ENCODE measurements around the gene COMT. TPM values are rescaled to one million over a fixed set of nuclear protein-coding genes. Genes with fewer than 3 reads are reported as not detected.

COMT gene
- total RNA-seq, 2 experiments from 2014 or later = 11.3 to 11.4 TPM

DNA sequence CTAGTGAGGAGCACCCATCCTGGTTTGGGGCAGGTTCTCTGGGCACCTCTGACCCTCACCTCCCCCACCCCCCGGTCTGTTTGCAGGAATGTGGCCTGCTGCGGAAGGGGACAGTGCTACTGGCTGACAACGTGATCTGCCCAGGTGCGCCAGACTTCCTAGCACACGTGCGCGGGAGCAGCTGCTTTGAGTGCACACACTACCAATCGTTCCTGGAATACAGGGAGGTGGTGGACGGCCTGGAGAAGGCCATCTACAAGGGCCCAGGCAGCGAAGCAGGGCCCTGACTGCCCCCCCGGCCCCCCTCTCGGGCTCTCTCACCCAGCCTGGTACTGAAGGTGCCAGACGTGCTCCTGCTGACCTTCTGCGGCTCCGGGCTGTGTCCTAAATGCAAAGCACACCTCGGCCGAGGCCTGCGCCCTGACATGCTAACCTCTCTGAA lies 26.9 kb downstream of the COMT start:
- no peak for ATAC-seq (ENCODE audit: poor library complexity)
- H3K4me1 ChIP-seq (ENCODE audit: insufficient read depth, low read length) = peaks cover 18% of the 10 kb centered on the region

GRCh38 chr22:19969141-19969928 lies 27.8 kb downstream of the COMT start:
- no peak overlapping the region for H3K27ac Mint-ChIP-seq
- no peaks in the 10 kb centered on the region for H3K9me3 Mint-ChIP-seq
- TF ChIP-seq, protein P1, sequence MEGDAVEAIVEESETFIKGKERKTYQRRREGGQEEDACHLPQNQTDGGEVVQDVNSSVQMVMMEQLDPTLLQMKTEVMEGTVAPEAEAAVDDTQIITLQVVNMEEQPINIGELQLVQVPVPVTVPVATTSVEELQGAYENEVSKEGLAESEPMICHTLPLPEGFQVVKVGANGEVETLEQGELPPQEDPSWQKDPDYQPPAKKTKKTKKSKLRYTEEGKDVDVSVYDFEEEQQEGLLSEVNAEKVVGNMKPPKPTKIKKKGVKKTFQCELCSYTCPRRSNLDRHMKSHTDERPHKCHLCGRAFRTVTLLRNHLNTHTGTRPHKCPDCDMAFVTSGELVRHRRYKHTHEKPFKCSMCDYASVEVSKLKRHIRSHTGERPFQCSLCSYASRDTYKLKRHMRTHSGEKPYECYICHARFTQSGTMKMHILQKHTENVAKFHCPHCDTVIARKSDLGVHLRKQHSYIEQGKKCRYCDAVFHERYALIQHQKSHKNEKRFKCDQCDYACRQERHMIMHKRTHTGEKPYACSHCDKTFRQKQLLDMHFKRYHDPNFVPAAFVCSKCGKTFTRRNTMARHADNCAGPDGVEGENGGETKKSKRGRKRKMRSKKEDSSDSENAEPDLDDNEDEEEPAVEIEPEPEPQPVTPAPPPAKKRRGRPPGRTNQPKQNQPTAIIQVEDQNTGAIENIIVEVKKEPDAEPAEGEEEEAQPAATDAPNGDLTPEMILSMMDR (IDR thresholded peaks at IDR 0.05) = no peak
- Histone ChIP-seq H3K4me3 (ENCODE audit: low read length) (no peak overlapping the region), H3K9me3 (ENCODE audit: control insufficient read depth in 1 of 2, insufficient read depth in 1 of 2, low read length in 2 of 2) (no peaks in the 10 kb centered on the region), H3K4me1 (ENCODE audit: insufficient read depth, low read length) (peaks cover 18% of the 10 kb centered on the region), H3K27me3 (ENCODE audit: control insufficient read depth in 1 of 2, insufficient read depth in 2 of 2, low read length in 2 of 2) (no peaks in the 10 kb centered on the region), H3K36me3 (ENCODE audit: insufficient read depth, low read length) (peaks cover 15% of the 10 kb centered on the region), H3K27ac (ENCODE audit: low read depth in 1 of 2, low read length in 2 of 2) (no peak overlapping the region)
- ChIA-PET CTCF (interaction anchor here (1.4 to 2.4 kb wide), 2 partner anchors 143 to 160 kb away, joined by 6 to 22 read pairs; no protein-coding TSS in a partner anchor), POLR2A (interaction anchor here (1.5 to 2.0 kb wide), 2 partner anchors 28 to 160 kb away, joined by 3 to 6 read pairs; partner anchors contain the start of genes COMT and TXNRD2)
- peaks cover 11% of the 10 kb centered on the region for H3K4me1 Mint-ChIP-seq (ENCODE audit: low read depth)
- no peaks in the 10 kb centered on the region for H3K27me3 Mint-ChIP-seq
- peaks cover 5% of the 10 kb centered on the region for H3K36me3 Mint-ChIP-seq (ENCODE audit: low read depth)
- H3K4me3 Mint-ChIP-seq = no peak overlapping the region
- DNase-seq (no peak), ATAC-seq (ENCODE audit: poor library complexity) (no peak)
- intact Hi-C loops (cut with DNase I, micrococcal nuclease) = loop anchor here in 1 of 2 experiments (10.0 kb wide), 1 partner anchor 315 kb away; no protein-coding TSS in a partner anchor

More for the DNA sequence above, 26.9 kb downstream of the COMT start:
- no peak for DNase-seq
- peaks cover 5% of the 10 kb centered on the region for H3K36me3 Mint-ChIP-seq (ENCODE audit: low read depth)
- no peak overlapping the region for H3K4me3 Mint-ChIP-seq
- Histone ChIP-seq H3K36me3 (ENCODE audit: insufficient read depth, low read length) (peaks cover 24% of the 10 kb centered on the region), H3K27ac (ENCODE audit: low read depth in 1 of 2, low read length in 2 of 2) (no peak overlapping the region), H3K27me3 (ENCODE audit: control insufficient read depth in 1 of 2, insufficient read depth in 2 of 2, low read length in 2 of 2) (no peaks in the 10 kb centered on the region), H3K4me3 (ENCODE audit: low read length) (no peak overlapping the region), H3K9me3 (ENCODE audit: control insufficient read depth in 1 of 2, insufficient read depth in 1 of 2, low read length in 2 of 2) (no peaks in the 10 kb centered on the region)
- no peaks in the 10 kb centered on the region for H3K9me3 Mint-ChIP-seq
- ChIA-PET CTCF (no interaction called here), POLR2A (interaction anchor here (1.5 kb wide), 1 partner anchor 27 kb away, joined by 3 read pairs; the partner anchor contains the start of genes COMT and TXNRD2)
- no peak overlapping the region for H3K27ac Mint-ChIP-seq
- H3K27me3 Mint-ChIP-seq = no peaks in the 10 kb centered on the region
- intact Hi-C loops (cut with DNase I, micrococcal nuclease) = loop anchor here in 1 of 2 experiments (10.0 kb wide), 1 partner anchor 316 kb away; no protein-coding TSS in a partner anchor
- H3K4me1 Mint-ChIP-seq (ENCODE audit: low read depth) = peaks cover 11% of the 10 kb centered on the region
- TF ChIP-seq, protein P1 (IDR thresholded peaks at IDR 0.05) = no peak

DNA sequence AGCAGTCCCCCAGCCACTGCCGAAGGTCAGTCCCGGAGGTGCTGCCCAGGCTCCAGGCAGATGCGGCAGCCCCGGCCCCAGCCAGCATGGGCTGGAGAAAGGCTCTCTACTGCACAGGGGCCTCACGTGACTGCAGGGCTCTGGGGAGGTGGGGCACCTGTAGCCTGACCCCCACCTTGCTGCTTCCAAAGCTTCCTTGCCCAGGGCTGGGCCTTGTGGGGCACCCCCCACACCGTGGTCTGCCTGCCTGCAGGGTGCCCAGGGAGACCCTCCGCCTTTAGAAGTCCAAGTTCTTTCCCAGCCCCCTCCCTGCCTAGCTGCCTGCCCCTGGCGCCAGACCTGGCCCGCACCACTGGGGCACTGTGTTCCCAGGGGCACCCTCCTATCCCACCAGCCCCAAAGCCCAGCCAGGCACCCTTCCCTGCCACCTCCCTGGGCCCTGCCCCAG lies 28.5 kb downstream of the COMT start:
- intact Hi-C loops (cut with DNase I, micrococcal nuclease) = loop anchor here (1.0 to 5.0 kb wide), 5 partner anchors 43 to 315 kb away; no protein-coding TSS in a partner anchor
- Histone ChIP-seq H3K27me3 (ENCODE audit: control insufficient read depth in 1 of 2, insufficient read depth in 2 of 2, low read length in 2 of 2) (no peaks in the 10 kb centered on the region), H3K27ac (ENCODE audit: low read depth in 1 of 2, low read length in 2 of 2) (no peak overlapping the region), H3K4me3 (ENCODE audit: low read length) (no peak overlapping the region), H3K36me3 (ENCODE audit: insufficient read depth, low read length) (peaks cover 12% of the 10 kb centered on the region), H3K9me3 (ENCODE audit: control insufficient read depth in 1 of 2, insufficient read depth in 1 of 2, low read length in 2 of 2) (no peaks in the 10 kb centered on the region), H3K4me1 (ENCODE audit: insufficient read depth, low read length) (peaks cover 18% of the 10 kb centered on the region)
- POLR2A ChIA-PET = interaction anchor here (0.7 to 2.0 kb wide), 4 partner anchors 28 to 161 kb away, joined by 4 to 6 read pairs (median 5); partner anchors contain the start of genes COMT, TANGO2 and TXNRD2
- DNase-seq = no peak
- H3K9me3 Mint-ChIP-seq = no peaks in the 10 kb centered on the region
- H3K4me3 Mint-ChIP-seq = no peak overlapping the region
- no peaks in the 10 kb centered on the region for H3K27me3 Mint-ChIP-seq
- H3K36me3 Mint-ChIP-seq (ENCODE audit: low read depth) = peaks cover 5% of the 10 kb centered on the region
- CTCF ChIA-PET = interaction anchor here (0.7 to 2.4 kb wide), 6 partner anchors 43 to 160 kb away, joined by 3 to 22 read pairs (median 4); no protein-coding TSS in a partner anchor
- no peak overlapping the region for H3K27ac Mint-ChIP-seq
- H3K4me1 Mint-ChIP-seq (ENCODE audit: low read depth) = peaks cover 14% of the 10 kb centered on the region
- no peak for ATAC-seq (ENCODE audit: poor library complexity)
- TF ChIP-seq, protein P1 (IDR thresholded peaks at IDR 0.05) = no peak

Data from CD4-positive, alpha-beta T cell (primary cell).